ENCODE results near the gene CRLF2.
"Not testable (repeated sequence)": the region's sequence is repeated elsewhere in the genome, so short reads cannot be mapped to it uniquely, and the experiment has no call there.

Gene CRLF2, protein sequence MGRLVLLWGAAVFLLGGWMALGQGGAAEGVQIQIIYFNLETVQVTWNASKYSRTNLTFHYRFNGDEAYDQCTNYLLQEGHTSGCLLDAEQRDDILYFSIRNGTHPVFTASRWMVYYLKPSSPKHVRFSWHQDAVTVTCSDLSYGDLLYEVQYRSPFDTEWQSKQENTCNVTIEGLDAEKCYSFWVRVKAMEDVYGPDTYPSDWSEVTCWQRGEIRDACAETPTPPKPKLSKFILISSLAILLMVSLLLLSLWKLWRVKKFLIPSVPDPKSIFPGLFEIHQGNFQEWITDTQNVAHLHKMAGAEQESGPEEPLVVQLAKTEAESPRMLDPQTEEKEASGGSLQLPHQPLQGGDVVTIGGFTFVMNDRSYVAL

DNA sequence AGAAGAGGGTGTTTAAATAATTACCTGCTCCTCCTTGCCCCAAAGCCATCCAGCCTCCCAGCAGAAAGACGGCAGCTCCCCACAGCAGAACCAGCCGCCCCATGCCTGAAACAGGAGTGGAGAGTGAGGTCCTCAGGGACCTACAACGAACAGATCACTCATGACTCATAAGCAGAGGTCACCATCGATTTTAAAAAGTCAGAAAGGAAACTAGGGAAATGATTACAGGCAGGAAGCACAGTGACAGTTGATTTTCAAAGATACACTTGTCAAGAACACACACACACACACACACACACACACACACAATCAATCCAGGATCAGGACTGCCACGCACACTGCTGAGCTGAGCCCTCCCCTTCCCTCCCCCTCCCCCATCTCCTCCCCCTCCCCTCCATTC, at the start of gene CRLF2:
CRLF2 (minus strand) TSS at position 118 of the 400 bp plus-strand sequence; CDS start at position 103, 15 bp downstream.
- peak; percentile 60 for DNase-seq

GRCh38 chrX:1261771-1262170, 49.3 kb upstream of the CRLF2 start:
- DNase-seq: not testable (repeated sequence)

DNA sequence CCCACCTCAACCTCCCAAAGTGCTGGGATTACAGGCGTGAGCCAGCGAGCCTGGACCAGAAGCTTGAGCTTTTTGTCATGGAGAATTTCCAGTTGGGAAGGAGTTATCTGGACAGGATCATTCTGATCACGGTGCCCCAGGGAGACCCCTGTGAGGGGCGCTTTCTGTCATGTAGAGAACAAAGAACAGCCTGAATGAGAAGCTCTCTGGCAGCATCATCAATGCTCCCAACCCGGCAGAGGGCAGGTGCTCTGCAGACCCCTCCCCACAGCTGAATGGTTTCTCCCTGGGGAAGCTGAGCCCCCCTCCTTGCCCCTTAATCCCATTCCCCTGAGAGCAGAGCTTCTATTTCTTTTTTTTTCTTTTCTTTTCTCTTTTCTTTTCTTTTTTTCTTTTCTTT, 48.8 kb upstream of the CRLF2 start:
- no peak for DNase-seq

GRCh38 chrX:1252861-1253260, 40.4 kb upstream of the CRLF2 start:
- no peak for DNase-seq

GRCh38 chrX:1249101-1249887, 36.8 kb upstream of the CRLF2 start:
- peak; percentile 75 for DNase-seq

- peak; percentile 38 for DNase-seq
Measured at GRCh38 chrX:1248331-1249061, 36.0 kb upstream of the CRLF2 start.

DNA sequence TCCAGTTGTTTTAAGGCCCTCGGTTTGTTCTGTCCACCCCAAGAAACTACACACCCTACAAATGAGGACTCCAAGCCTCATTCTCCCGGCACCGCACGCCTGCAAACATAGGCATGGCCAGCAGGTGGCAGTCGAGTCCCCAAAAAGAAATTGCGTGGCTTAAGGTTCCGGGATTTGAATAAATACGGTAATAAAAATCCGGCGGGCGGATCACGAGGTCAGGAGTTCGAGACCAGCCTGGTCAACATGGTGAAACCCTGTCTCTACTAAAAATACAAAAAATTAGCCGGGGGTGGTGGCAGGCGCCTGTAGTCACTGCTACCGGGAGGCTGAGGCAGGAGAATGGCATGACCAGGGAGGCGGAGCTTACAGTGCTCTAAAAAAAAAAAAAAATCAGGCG, 34.4 kb upstream of the CRLF2 start:
- peak; percentile 67 for DNase-seq

DNA sequence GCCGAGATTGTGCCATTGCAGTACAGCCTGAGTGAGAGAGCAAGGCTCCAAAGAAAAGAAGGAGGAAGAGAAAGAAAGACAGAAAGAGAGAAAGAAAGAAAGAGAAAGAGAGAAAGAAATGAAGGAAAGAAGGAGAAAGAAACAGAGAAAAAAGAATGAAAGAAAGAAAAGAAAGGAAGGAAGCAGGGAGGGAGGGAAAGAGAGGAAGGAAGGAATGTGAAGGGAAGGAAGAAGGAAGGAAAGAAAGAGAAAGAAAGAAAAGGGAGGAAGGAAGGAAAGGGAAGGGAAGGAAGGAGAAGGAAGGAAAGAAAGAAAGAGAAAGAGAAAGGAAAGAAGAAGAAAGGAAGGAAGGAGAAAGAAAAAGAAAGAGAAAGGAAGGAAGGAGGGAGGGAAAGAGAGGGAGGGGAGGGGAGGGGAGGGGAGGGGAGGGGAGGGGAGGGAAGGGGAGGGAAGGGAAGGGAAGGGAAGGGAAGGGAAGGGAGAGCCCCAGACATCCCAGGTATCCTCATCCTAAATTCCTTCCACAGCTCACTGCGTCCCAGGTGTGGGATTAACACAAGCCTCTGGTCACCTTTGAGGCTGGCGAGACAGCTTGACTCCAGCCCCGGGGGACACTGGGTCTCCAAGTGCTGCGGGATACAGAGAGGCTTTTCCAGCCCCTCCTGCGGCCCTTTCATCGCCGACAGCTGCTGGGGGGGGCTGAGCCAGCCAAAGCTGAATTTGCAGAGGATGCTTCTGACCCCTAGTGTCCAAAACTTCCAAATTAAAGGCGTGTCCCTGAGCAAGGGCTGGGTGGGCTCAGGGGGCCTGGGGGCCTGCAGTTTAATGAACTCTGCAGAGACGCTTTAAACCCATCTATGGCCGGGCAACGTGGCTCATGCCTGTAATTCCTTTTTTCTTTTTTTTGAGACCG, 32.0 kb upstream of the CRLF2 start:
- peak; percentile 8 for DNase-seq

GRCh38 chrX:1242891-1243402, 30.5 kb upstream of the CRLF2 start:
- DNase-seq: peak; percentile 36

GRCh38 chrX:1240551-1240950, 28.1 kb upstream of the CRLF2 start:
- DNase-seq: not testable (repeated sequence)

- no peak for DNase-seq
Measured at GRCh38 chrX:1239681-1240142, 27.3 kb upstream of the CRLF2 start.

DNA sequence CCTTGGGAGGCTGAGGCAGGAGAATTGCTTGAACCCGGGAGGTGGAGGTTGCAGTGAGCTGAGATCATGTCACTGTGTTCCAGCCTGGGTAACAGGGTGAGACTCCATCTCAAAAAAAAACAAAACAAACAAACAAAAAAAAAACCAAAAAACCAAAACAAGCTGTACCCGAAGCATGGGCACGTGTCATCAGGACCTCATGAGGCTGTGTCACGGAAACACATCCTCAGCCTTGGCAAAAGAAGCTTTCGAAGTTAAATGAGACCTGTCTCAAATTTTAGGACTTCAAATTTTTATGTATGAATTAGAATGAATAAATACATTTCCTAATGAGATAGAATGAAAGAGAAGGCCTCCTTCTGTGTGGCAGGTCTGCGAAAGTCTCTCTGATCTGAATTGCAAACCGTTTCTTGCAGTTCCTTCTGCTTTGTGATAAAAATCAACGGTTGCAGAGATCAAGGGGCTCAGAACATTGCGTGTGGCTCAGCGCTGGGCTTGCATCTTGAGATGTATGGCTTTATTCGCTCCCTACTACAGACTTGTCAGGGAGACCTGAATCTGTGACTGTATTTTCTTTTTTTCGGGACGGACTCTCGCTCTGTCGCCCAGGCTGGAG, 19.5 kb upstream of the CRLF2 start:
- DNase-seq: no peak

DNA sequence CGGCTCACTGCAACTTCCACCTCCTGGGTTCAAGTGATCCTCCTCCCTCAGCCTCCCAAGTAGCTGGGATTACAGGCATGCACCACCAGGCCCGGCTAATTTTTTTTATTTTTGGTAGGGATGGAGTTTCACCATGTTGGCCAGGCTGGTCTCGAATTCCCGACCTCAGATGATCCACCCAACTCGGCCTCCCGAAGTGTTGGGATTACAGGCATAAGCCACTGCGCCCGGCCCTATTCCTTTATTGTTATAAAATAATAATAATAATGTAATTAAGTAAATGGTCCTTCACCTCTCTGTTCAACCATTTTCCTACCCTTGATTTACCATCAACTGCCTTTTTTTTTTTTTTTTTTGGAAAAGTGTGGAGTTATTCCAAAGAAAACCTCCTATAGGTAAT, 15.7 kb upstream of the CRLF2 start:
- DNase-seq: not testable (repeated sequence)

- no peak for DNase-seq
Measured at GRCh38 chrX:1226249-1226648, 13.8 kb upstream of the CRLF2 start.

DNA sequence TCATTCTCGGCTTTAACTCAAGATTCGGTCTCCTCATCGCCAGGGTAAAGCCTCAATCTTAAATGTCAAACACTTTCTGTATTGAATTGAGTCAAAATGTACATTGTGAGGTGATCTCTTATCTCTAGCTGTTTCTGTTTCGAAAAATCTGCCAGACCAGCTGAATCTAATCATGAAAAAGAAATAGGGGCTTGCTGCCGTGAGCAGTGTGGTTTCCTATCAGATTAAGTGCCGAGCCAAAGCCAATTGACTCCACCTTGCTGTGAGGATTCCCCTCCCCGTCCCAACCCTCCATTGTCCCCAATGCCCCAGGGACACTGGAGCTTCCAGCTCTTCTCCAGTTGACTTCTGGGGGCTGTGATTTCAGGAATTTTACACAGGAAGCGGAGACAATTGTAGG, 12.5 kb upstream of the CRLF2 start:
- DNase-seq: no peak

GRCh38 chrX:1223242-1223600, 10.8 kb upstream of the CRLF2 start:
- no peak for DNase-seq

DNA sequence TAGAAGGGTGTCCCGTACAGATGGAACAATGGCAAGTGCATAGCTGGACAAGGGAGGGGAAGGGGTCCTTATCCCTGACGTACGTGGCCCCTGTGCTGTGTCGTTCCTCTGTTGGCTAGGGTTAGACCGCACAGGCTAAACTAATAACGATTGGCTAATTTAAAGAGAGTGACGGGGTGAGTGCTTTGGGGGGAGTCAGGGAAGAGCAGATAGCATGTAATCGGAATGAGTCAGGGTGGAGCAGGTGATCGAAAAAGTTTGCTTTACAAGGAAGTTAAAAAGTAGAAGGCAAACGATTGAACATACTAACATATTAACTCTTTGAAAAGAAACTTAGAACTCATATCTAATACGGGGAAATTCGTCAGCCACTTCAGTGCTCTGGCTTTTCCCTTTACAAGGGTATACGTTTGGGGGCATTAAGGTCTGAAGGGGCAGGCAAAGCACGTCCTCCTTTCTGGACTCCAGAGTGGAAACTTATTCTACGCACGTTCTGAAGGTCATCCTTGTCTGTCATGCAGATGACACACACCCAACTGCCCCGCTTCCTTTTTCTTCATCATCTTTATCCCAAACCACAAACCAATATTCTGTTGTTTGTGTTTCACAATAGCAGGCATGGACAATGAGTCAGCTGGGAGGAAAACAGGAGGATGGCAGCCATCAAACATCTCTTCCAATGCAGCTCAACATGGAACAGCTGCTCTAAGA, 10.2 kb upstream of the CRLF2 start:
- peak; percentile 76 for DNase-seq

GRCh38 chrX:1221296-1221845, 8.9 kb upstream of the CRLF2 start:
- DNase-seq: no peak

GRCh38 chrX:1218286-1218685, 5.8 kb upstream of the CRLF2 start:
- DNase-seq: no peak

- DNase-seq: no peak
Measured at GRCh38 chrX:1215123-1215823, 2.8 kb upstream of the CRLF2 start.

All from EL (cell line).